ENCODE measurements around the gene GIPC3. TPM values are rescaled to one million over a fixed set of nuclear protein-coding genes. Genes with fewer than 3 reads are reported as not detected.

The GIPC3 gene
- total and polyA plus RNA-seq, 4 donors: 0.23 to 0.95 (median 0.25) TPM

DNA sequence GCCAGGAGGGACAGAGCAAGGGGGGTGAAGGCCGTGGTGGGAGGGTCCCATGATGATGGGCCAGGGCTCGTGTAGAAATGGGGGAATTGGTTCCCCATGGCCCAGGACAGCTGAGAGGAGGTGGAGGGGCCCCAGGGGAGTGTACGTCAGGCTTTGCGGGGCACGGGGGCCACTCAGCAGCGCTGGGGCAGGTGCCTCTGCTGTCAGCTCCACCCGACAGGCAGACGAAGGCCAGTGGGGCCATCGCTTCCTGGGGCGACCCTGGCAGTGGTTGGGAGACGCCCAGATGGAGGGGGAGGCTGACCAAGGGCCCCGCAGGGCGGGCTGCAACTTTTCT is 48.2 kb upstream of the GIPC3 start:
- no peak overlapping the region for H3K4me3 ChIP-seq (ENCODE audit: low read depth in 1 of 3, low read length in 3 of 3)
- no peaks in the 10 kb centered on the region for H3K4me1 ChIP-seq (ENCODE audit: control insufficient read depth in 4 of 4, insufficient read depth in 4 of 4, low read length in 3 of 4)
- WGBS: 90% methylated on average over 13 of the region's 13 CpGs
- no peak for DNase-seq (ENCODE audit: low spot score)
- no peaks in the 10 kb centered on the region for H3K27me3 ChIP-seq (ENCODE audit: control insufficient read depth in 4 of 4, insufficient read depth in 4 of 4, low read length in 3 of 4)
- no peak overlapping the region for H3K9ac ChIP-seq (ENCODE audit: low read depth in 1 of 2, low read length in 2 of 2)
- H3K27ac ChIP-seq (ENCODE audit: low read depth in 1 of 2, low read length in 2 of 2): no peak overlapping the region
- TF ChIP-seq RAD21 (IDR thresholded peaks at IDR 0.05): no peak
- TF ChIP-seq HNF4G (IDR thresholded peaks at IDR 0.05): no peak
- TF ChIP-seq, protein P1, sequence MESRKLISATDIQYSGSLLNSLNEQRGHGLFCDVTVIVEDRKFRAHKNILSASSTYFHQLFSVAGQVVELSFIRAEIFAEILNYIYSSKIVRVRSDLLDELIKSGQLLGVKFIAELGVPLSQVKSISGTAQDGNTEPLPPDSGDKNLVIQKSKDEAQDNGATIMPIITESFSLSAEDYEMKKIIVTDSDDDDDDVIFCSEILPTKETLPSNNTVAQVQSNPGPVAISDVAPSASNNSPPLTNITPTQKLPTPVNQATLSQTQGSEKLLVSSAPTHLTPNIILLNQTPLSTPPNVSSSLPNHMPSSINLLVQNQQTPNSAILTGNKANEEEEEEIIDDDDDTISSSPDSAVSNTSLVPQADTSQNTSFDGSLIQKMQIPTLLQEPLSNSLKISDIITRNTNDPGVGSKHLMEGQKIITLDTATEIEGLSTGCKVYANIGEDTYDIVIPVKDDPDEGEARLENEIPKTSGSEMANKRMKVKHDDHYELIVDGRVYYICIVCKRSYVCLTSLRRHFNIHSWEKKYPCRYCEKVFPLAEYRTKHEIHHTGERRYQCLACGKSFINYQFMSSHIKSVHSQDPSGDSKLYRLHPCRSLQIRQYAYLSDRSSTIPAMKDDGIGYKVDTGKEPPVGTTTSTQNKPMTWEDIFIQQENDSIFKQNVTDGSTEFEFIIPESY (IDR thresholded peaks at IDR 0.05): no peak
- TF ChIP-seq RXRA (IDR thresholded peaks at IDR 0.05): no peak
- no peak for TF ChIP-seq HNF4A (conservative IDR thresholded peaks at IDR 0.05)
- no peak for TF ChIP-seq FOXA1 (IDR thresholded peaks at IDR 0.05)
- TF ChIP-seq TAF1 (conservative IDR thresholded peaks at IDR 0.05): no peak
- H3K36me3 ChIP-seq (ENCODE audit: control insufficient read depth in 4 of 4, insufficient read depth in 3 of 4, low read depth in 1 of 4, low read length in 3 of 4): peaks cover 4 to 47% (median 18%) of the 10 kb centered on the region in 4 donors
- no peaks in the 10 kb centered on the region for H3K9me3 ChIP-seq (ENCODE audit: control insufficient read depth in 4 of 4, low read length in 3 of 4)

DNA sequence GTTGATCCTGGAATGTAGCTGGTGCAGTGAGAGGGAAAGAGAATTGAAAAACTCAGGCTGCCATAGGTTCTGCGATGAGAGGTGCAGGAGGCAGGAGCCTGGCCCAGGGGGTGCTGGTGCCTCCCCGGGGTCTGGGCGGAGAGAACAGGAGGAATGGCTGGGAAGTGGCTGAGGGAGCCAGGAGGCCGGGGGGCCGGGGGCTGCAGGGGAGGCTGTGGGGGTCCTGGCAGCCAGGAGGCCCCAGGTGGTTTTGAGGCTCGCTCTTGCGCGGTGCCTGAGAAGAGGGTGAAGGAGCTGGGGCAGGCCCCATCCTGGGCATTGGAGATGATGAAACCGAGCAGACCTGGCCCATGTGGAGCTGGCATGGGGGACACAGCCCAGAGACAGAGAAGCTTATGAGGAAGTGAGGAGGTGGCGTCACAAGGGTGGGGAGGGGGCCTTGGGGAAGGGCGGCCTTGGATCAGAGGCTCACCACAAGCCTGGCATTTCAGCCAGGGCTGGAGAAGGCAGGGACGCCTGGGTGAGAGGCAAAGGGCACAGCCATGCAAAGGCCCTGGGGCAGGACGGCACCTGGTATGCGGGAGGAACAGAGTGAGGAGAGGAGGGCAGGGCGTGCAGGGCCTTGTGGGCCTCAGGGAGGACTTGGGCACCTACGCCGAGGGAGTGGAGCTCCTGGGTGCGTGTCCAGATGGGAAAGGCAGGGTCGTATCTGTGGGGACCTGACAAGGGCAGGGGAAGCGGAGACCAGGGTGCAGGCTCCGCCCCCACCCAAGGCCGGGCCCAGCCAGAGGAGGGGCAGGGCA is 47.6 kb upstream of the GIPC3 start:
- Histone ChIP-seq H3K27me3 (ENCODE audit: control insufficient read depth in 4 of 4, insufficient read depth in 4 of 4, low read length in 3 of 4) (no peaks in the 10 kb centered on the region), H3K9ac (ENCODE audit: low read depth in 1 of 2, low read length in 2 of 2) (no peak overlapping the region), H3K9me3 (ENCODE audit: control insufficient read depth in 4 of 4, low read length in 3 of 4) (no peaks in the 10 kb centered on the region), H3K4me1 (ENCODE audit: control insufficient read depth in 4 of 4, insufficient read depth in 4 of 4, low read length in 3 of 4) (no peaks in the 10 kb centered on the region), H3K4me3 (ENCODE audit: low read depth in 1 of 3, low read length in 3 of 3) (no peak overlapping the region), H3K27ac (ENCODE audit: low read depth in 1 of 2, low read length in 2 of 2) (no peak overlapping the region), H3K36me3 (ENCODE audit: control insufficient read depth in 4 of 4, insufficient read depth in 3 of 4, low read depth in 1 of 4, low read length in 3 of 4) (peaks cover 4 to 42% (median 14%) of the 10 kb centered on the region in 4 donors)
- WGBS: 88% methylated on average over 22 of the region's 22 CpGs
- no peak for DNase-seq (ENCODE audit: low spot score)
- TF ChIP-seq TAF1 (conservative IDR thresholded peaks at IDR 0.05): no peak
- no peak for TF ChIP-seq EGR1 (IDR thresholded peaks at IDR 0.05; ENCODE audit: low read depth in 2 of 2)
- no peak for TF ChIP-seq JUND (IDR thresholded peaks at IDR 0.05)
- no peak for TF ChIP-seq HNF4A (conservative IDR thresholded peaks at IDR 0.05)
- TF ChIP-seq GABPA (IDR thresholded peaks at IDR 0.05 in 1 of 2, conservative IDR thresholded peaks at IDR 0.05 in 1 of 2): no peak
- TF ChIP-seq ATF3 (IDR thresholded peaks at IDR 0.05): no peak
- no peak for TF ChIP-seq FOXA1 (IDR thresholded peaks at IDR 0.05)
- no peak for TF ChIP-seq SP1 (IDR thresholded peaks at IDR 0.05)
- TF ChIP-seq RXRA (IDR thresholded peaks at IDR 0.05): no peak
- TF ChIP-seq RAD21 (IDR thresholded peaks at IDR 0.05): no peak
- TF ChIP-seq, protein P2, sequence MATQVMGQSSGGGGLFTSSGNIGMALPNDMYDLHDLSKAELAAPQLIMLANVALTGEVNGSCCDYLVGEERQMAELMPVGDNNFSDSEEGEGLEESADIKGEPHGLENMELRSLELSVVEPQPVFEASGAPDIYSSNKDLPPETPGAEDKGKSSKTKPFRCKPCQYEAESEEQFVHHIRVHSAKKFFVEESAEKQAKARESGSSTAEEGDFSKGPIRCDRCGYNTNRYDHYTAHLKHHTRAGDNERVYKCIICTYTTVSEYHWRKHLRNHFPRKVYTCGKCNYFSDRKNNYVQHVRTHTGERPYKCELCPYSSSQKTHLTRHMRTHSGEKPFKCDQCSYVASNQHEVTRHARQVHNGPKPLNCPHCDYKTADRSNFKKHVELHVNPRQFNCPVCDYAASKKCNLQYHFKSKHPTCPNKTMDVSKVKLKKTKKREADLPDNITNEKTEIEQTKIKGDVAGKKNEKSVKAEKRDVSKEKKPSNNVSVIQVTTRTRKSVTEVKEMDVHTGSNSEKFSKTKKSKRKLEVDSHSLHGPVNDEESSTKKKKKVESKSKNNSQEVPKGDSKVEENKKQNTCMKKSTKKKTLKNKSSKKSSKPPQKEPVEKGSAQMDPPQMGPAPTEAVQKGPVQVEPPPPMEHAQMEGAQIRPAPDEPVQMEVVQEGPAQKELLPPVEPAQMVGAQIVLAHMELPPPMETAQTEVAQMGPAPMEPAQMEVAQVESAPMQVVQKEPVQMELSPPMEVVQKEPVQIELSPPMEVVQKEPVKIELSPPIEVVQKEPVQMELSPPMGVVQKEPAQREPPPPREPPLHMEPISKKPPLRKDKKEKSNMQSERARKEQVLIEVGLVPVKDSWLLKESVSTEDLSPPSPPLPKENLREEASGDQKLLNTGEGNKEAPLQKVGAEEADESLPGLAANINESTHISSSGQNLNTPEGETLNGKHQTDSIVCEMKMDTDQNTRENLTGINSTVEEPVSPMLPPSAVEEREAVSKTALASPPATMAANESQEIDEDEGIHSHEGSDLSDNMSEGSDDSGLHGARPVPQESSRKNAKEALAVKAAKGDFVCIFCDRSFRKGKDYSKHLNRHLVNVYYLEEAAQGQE (IDR thresholded peaks at IDR 0.05): no peak
- TF ChIP-seq, protein P3, sequence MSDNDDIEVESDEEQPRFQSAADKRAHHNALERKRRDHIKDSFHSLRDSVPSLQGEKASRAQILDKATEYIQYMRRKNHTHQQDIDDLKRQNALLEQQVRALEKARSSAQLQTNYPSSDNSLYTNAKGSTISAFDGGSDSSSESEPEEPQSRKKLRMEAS (IDR thresholded peaks at IDR 0.05): no peak
- TF ChIP-seq NR2F2 (IDR thresholded peaks at IDR 0.05): no peak
- no peak for TF ChIP-seq FOXA2 (IDR thresholded peaks at IDR 0.05)
